Measurements from ENCODE around the gene RXRG. TPM values are rescaled to one million over a fixed set of nuclear protein-coding genes. Genes with fewer than 3 reads are reported as not detected.
"Not testable (repeated sequence)": the region's sequence is repeated elsewhere in the genome, so short reads cannot be mapped to it uniquely, and the experiment has no call there.

Gene RXRG
- total and polyA plus RNA-seq, 2 donors (not counting 1 experiment from before 2014, with no cell fraction given): under 0.01 to 0.31 TPM

DNA sequence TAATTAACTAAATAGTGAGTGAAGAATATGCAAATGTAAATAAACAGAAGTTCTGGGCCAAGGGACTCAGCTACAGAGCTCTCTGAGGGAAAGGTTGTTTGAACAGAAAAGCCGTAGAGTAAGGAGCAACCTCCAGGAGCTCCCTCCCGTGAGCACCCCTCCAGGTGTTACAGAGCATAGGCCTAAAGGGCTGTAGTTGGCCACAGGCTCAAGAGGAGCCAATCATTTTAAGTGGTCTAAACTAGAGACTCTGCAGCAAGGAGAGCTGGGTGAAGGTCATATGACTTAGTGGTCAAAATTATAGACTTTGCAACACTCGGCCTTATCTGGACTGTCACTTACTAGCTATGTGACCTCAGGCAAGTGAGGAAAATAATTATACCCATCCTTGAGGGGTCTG, 19.1 kb upstream of the RXRG start:
- no peak overlapping the region for H2AFZ ChIP-seq (ENCODE audit: low read length)
- no peaks in the 10 kb centered on the region for H3K36me3 ChIP-seq (ENCODE audit: control insufficient read depth, insufficient read depth, low read length)
- H3K4me1 ChIP-seq (ENCODE audit: control insufficient read depth, extremely low read depth, insufficient read depth, low read length): no peaks in the 10 kb centered on the region
- no peaks in the 10 kb centered on the region for H3K79me2 ChIP-seq (ENCODE audit: control insufficient read depth, insufficient read depth, low read length)
- no peak overlapping the region for H3K27ac ChIP-seq (ENCODE audit: insufficient read depth, low read length)
- H4K20me1 ChIP-seq (ENCODE audit: control insufficient read depth, extremely low read depth, insufficient read depth, low read length): no peaks in the 10 kb centered on the region
- H3K4me2 ChIP-seq (ENCODE audit: extremely low read depth, insufficient read depth, low read length): no peak overlapping the region
- H3K9ac ChIP-seq (ENCODE audit: insufficient read depth, low read length): no peak overlapping the region
- TF ChIP-seq, protein P1, sequence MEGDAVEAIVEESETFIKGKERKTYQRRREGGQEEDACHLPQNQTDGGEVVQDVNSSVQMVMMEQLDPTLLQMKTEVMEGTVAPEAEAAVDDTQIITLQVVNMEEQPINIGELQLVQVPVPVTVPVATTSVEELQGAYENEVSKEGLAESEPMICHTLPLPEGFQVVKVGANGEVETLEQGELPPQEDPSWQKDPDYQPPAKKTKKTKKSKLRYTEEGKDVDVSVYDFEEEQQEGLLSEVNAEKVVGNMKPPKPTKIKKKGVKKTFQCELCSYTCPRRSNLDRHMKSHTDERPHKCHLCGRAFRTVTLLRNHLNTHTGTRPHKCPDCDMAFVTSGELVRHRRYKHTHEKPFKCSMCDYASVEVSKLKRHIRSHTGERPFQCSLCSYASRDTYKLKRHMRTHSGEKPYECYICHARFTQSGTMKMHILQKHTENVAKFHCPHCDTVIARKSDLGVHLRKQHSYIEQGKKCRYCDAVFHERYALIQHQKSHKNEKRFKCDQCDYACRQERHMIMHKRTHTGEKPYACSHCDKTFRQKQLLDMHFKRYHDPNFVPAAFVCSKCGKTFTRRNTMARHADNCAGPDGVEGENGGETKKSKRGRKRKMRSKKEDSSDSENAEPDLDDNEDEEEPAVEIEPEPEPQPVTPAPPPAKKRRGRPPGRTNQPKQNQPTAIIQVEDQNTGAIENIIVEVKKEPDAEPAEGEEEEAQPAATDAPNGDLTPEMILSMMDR (conservative IDR thresholded peaks at IDR 0.05 in 1 of 2, IDR thresholded peaks at IDR 0.05 in 1 of 2; ENCODE audit: low read depth in 1 of 2, low read length in 2 of 2): no peak
- no peak for TF ChIP-seq EZH2 (IDR thresholded peaks at IDR 0.05; ENCODE audit: low read length, missing control alignments)
- no peaks in the 10 kb centered on the region for H3K27me3 ChIP-seq (ENCODE audit: control insufficient read depth, insufficient read depth, low read length)
- DNase-seq (ENCODE audit: low read depth in 2 of 2): no peak
- no peaks in the 10 kb centered on the region for H3K9me3 ChIP-seq (ENCODE audit: control insufficient read depth, insufficient read depth, low read depth, low read length)
- no peak overlapping the region for H3K4me3 ChIP-seq (replicated peaks in 1 of 4; ENCODE audit: control extremely low read depth in 1 of 4, insufficient read depth in 1 of 4, low read depth in 3 of 4, low read length in 4 of 4)

DNA sequence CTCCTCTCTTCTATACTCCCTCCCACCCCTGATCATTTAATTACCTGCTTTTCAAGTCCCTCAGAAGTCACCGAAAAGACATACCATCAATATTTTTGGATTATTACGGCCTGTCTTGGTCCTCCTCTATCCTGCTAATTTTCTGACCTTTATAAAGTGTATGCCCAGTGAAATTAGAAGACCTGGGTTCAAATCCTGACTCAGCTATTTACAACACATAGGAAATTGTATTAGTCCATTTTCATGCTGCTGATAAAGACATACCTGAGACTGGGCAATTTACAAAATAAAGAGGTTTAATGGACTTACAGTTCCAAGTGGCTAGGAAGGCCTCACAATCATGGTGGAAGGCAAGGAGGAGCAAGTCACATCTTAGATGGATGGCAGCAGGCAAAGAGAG, 14.8 kb upstream of the RXRG start:
- not testable (repeated sequence) for H4K20me1 ChIP-seq (ENCODE audit: control insufficient read depth, extremely low read depth, insufficient read depth, low read length); DNase-seq (ENCODE audit: low read depth in 2 of 2); H3K9ac ChIP-seq (ENCODE audit: insufficient read depth, low read length); H3K4me3 ChIP-seq (replicated peaks in 1 of 4; ENCODE audit: control extremely low read depth in 1 of 4, insufficient read depth in 1 of 4, low read depth in 3 of 4, low read length in 4 of 4); H3K27ac ChIP-seq (ENCODE audit: insufficient read depth, low read length); H3K4me1 ChIP-seq (ENCODE audit: control insufficient read depth, extremely low read depth, insufficient read depth, low read length); H3K9me3 ChIP-seq (ENCODE audit: control insufficient read depth, insufficient read depth, low read depth, low read length); H2AFZ ChIP-seq (ENCODE audit: low read length); H3K36me3 ChIP-seq (ENCODE audit: control insufficient read depth, insufficient read depth, low read length); H3K4me2 ChIP-seq (ENCODE audit: extremely low read depth, insufficient read depth, low read length); H3K79me2 ChIP-seq (ENCODE audit: control insufficient read depth, insufficient read depth, low read length); H3K27me3 ChIP-seq (ENCODE audit: control insufficient read depth, insufficient read depth, low read length)

DNA sequence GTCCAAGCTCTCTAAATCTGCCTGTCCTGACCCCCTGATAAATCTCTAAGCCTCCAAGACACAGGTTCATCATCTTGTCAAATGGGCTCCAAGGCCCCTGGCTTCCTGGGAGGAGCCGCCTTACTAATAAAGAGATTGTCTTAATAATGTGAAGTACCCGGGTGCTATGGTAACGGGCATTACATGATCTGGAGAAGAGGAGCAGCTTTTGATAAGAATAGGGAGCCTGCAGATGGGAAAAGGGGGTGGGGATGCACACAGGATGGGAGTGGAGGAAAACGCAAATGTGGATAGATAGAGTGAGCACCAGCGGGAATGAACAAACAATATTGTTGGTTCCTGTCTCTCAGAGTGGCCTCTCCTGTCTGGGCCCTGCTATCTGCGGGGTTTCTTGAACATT, 11.9 kb upstream of the RXRG start:
- H3K9ac ChIP-seq (ENCODE audit: insufficient read depth, low read length): no peak overlapping the region
- H2AFZ ChIP-seq (ENCODE audit: low read length): no peak overlapping the region
- H3K9me3 ChIP-seq (ENCODE audit: control insufficient read depth, insufficient read depth, low read depth, low read length): no peaks in the 10 kb centered on the region
- no peaks in the 10 kb centered on the region for H3K36me3 ChIP-seq (ENCODE audit: control insufficient read depth, insufficient read depth, low read length)
- no peaks in the 10 kb centered on the region for H4K20me1 ChIP-seq (ENCODE audit: control insufficient read depth, extremely low read depth, insufficient read depth, low read length)
- DNase-seq (ENCODE audit: low read depth in 2 of 2): no peak
- H3K4me2 ChIP-seq (ENCODE audit: extremely low read depth, insufficient read depth, low read length): no peak overlapping the region
- H3K4me3 ChIP-seq (replicated peaks in 1 of 4; ENCODE audit: control extremely low read depth in 1 of 4, insufficient read depth in 1 of 4, low read depth in 3 of 4, low read length in 4 of 4): no peak overlapping the region
- TF ChIP-seq, protein P1 (conservative IDR thresholded peaks at IDR 0.05 in 1 of 2, IDR thresholded peaks at IDR 0.05 in 1 of 2; ENCODE audit: low read depth in 1 of 2, low read length in 2 of 2): no peak
- TF ChIP-seq EZH2 (IDR thresholded peaks at IDR 0.05; ENCODE audit: low read length, missing control alignments): no peak
- no peaks in the 10 kb centered on the region for H3K27me3 ChIP-seq (ENCODE audit: control insufficient read depth, insufficient read depth, low read length)
- H3K4me1 ChIP-seq (ENCODE audit: control insufficient read depth, extremely low read depth, insufficient read depth, low read length): no peaks in the 10 kb centered on the region
- no peak overlapping the region for H3K27ac ChIP-seq (ENCODE audit: insufficient read depth, low read length)
- no peaks in the 10 kb centered on the region for H3K79me2 ChIP-seq (ENCODE audit: control insufficient read depth, insufficient read depth, low read length)

Data from fibroblast of lung (primary cell).